ENCODE measurements around the gene PAK4. TPM values are rescaled to one million over a fixed set of nuclear protein-coding genes. Genes with fewer than 3 reads are reported as not detected.
A peak's percentile ranks its signal among the peaks of the same experiment; 100 is the strongest.

Gene PAK4
- total and polyA plus RNA-seq, 7 donors, result 7.2 to 22.0 (median 12.5) TPM

GRCh38 chr19:39160523-39160861 is 34.9 kb downstream of the PAK4 start:
- TF ChIP-seq, protein P1, sequence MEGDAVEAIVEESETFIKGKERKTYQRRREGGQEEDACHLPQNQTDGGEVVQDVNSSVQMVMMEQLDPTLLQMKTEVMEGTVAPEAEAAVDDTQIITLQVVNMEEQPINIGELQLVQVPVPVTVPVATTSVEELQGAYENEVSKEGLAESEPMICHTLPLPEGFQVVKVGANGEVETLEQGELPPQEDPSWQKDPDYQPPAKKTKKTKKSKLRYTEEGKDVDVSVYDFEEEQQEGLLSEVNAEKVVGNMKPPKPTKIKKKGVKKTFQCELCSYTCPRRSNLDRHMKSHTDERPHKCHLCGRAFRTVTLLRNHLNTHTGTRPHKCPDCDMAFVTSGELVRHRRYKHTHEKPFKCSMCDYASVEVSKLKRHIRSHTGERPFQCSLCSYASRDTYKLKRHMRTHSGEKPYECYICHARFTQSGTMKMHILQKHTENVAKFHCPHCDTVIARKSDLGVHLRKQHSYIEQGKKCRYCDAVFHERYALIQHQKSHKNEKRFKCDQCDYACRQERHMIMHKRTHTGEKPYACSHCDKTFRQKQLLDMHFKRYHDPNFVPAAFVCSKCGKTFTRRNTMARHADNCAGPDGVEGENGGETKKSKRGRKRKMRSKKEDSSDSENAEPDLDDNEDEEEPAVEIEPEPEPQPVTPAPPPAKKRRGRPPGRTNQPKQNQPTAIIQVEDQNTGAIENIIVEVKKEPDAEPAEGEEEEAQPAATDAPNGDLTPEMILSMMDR (IDR thresholded peaks at IDR 0.05), result no peak
- 48 to 55% (median 50%) methylated on average over 8 of the region's 8 CpGs for WGBS, 3 donors
- Histone ChIP-seq H3K27ac (no peak overlapping the region), H3K27me3 (ENCODE audit: insufficient read depth in 3 of 3, low read length in 2 of 3) (no peaks in the 10 kb centered on the region), H3K4me1 (no peaks in the 10 kb centered on the region), H3K36me3 (ENCODE audit: insufficient read depth in 1 of 2, low read depth in 1 of 2) (no peaks in the 10 kb centered on the region), H3K9me3 (no peaks in the 10 kb centered on the region), H3K4me3 (no peak overlapping the region)
- DNase-seq (peak in 1 of 2 donors; percentile 46), ATAC-seq (no peak)
- intact Hi-C loops (cut with DNase I), result no loop called here

DNA sequence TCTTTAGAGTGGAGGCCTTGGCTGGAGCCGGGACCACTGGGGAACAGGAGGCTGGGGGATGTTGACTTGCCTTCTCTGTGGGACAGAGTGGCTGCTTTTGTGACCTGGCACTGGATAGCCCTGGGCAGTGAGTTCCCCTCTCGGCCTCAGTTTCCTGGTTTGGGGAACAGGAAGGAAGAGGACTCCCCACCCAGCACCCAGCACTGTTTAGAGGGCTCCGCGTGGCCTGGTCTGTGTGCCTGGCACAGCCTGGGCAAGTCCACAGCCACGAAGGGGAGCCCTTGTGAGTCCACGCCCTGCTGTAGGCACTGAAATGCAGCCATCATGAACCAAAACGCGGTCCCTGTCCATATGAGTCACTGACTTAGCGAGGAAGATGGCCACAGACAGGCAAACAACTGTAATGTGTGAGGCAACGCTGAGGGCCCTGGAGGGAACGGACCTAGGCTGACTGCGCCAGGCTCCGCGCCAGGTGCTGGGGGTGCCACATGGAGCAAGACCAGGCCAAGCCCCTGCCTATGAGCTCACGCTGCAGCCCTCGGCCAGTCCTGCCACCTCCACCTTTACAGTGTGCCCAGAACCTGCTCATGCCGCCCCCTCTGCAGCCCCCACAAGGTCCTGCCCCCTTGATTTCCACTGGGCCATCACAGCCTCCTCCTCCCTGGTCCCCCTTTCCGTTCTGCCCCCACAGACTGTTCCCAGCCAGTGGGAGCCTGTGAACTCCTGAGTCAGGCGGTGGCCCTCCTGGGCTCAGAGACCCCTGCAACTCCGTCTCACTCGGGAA is 35.5 kb downstream of the PAK4 start:
- intact Hi-C loops (cut with DNase I), result no loop called here
- Histone ChIP-seq H3K4me3 (no peak overlapping the region), H3K27me3 (ENCODE audit: insufficient read depth in 3 of 3, low read length in 2 of 3) (no peaks in the 10 kb centered on the region), H3K9me3 (no peaks in the 10 kb centered on the region), H3K4me1 (no peaks in the 10 kb centered on the region), H3K27ac (no peak overlapping the region), H3K36me3 (ENCODE audit: insufficient read depth in 1 of 2, low read depth in 1 of 2) (no peaks in the 10 kb centered on the region)
- no peak for ATAC-seq
- WGBS, 3 donors, result 82 to 86% (median 85%) methylated on average over 20 to 21 of the region's 21 CpGs
- no peak for DNase-seq
- TF ChIP-seq, protein P1 (IDR thresholded peaks at IDR 0.05), result no peak

- no peaks in the 10 kb centered on the region for H3K36me3 ChIP-seq (ENCODE audit: insufficient read depth in 1 of 2, low read depth in 1 of 2)
- intact Hi-C loops (cut with DNase I), result no loop called here
- TF ChIP-seq, protein P1 (IDR thresholded peaks at IDR 0.05), result no peak
- H3K27ac ChIP-seq, result no peak overlapping the region
- H3K27me3 ChIP-seq (ENCODE audit: insufficient read depth in 3 of 3, low read length in 2 of 3), result no peaks in the 10 kb centered on the region
- ATAC-seq (no peak), DNase-seq (no peak)
- H3K4me1 ChIP-seq, result no peaks in the 10 kb centered on the region
- H3K4me3 ChIP-seq, result no peak overlapping the region
- no peaks in the 10 kb centered on the region for H3K9me3 ChIP-seq
- WGBS, 3 donors, result 88 to 95% (median 94%) methylated on average over 15 of the region's 15 CpGs
Observed at GRCh38 chr19:39162441-39163043, 37.0 kb downstream of the PAK4 start.

GRCh38 chr19:39163621-39164020 is 38.0 kb downstream of the PAK4 start:
- Histone ChIP-seq H3K27ac (no peak overlapping the region), H3K9me3 (no peaks in the 10 kb centered on the region), H3K4me1 (no peaks in the 10 kb centered on the region), H3K27me3 (ENCODE audit: insufficient read depth in 3 of 3, low read length in 2 of 3) (no peaks in the 10 kb centered on the region), H3K4me3 (no peak overlapping the region), H3K36me3 (ENCODE audit: insufficient read depth in 1 of 2, low read depth in 1 of 2) (no peaks in the 10 kb centered on the region)
- intact Hi-C loops (cut with DNase I), result no loop called here
- DNase-seq, result no peak
- TF ChIP-seq, protein P1 (IDR thresholded peaks at IDR 0.05), result no peak
- ATAC-seq, result no peak
- WGBS, 3 donors, result 82 to 90% (median 88%) methylated on average over 9 of the region's 9 CpGs
